NK-92 (cell line): Measurements from ENCODE around the gene BOC.
"Not testable (repeated sequence)": the region's sequence is repeated elsewhere in the genome, so short reads cannot be mapped to it uniquely, and the experiment has no call there.

Experiments used
- DNase-seq: peaks from one replicate; lab custom pipeline; 2025; ENCODE audit not compliant: unreplicated experiment; lab: John Stamatoyannopoulos, UW

The BOC gene, protein sequence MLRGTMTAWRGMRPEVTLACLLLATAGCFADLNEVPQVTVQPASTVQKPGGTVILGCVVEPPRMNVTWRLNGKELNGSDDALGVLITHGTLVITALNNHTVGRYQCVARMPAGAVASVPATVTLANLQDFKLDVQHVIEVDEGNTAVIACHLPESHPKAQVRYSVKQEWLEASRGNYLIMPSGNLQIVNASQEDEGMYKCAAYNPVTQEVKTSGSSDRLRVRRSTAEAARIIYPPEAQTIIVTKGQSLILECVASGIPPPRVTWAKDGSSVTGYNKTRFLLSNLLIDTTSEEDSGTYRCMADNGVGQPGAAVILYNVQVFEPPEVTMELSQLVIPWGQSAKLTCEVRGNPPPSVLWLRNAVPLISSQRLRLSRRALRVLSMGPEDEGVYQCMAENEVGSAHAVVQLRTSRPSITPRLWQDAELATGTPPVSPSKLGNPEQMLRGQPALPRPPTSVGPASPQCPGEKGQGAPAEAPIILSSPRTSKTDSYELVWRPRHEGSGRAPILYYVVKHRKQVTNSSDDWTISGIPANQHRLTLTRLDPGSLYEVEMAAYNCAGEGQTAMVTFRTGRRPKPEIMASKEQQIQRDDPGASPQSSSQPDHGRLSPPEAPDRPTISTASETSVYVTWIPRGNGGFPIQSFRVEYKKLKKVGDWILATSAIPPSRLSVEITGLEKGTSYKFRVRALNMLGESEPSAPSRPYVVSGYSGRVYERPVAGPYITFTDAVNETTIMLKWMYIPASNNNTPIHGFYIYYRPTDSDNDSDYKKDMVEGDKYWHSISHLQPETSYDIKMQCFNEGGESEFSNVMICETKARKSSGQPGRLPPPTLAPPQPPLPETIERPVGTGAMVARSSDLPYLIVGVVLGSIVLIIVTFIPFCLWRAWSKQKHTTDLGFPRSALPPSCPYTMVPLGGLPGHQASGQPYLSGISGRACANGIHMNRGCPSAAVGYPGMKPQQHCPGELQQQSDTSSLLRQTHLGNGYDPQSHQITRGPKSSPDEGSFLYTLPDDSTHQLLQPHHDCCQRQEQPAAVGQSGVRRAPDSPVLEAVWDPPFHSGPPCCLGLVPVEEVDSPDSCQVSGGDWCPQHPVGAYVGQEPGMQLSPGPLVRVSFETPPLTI

GRCh38 chr3:113211330-113212149, at the start of gene BOC:
Gene BOC, plus strand, starts transcription at chr3:113211557. Its CDS starts 38,246 bp downstream, at chr3:113249803.
- DNase-seq = no peak

- no peak for DNase-seq
Measured at GRCh38 chr3:113161661-113162060, 49.7 kb upstream of the BOC start.

DNA sequence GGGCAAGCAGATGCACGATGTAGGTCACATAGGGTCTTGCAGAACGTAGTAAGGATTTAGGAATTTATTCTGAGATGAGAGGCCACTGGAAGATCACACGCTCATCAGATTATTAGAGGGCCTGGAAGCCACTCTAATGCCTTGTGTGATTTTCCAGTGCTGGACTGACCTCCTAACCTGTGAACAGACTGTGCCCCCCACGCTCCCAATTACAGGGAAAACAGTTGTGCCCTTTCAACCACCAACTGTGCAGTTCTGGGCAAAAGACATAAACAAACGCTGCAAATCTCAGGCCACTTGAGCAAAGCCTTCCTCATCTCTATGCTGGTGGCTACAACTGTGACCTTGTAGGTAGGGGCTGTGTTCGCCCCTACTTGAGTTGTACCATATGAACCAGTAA, 48.2 kb upstream of the BOC start:
- DNase-seq = no peak

DNA sequence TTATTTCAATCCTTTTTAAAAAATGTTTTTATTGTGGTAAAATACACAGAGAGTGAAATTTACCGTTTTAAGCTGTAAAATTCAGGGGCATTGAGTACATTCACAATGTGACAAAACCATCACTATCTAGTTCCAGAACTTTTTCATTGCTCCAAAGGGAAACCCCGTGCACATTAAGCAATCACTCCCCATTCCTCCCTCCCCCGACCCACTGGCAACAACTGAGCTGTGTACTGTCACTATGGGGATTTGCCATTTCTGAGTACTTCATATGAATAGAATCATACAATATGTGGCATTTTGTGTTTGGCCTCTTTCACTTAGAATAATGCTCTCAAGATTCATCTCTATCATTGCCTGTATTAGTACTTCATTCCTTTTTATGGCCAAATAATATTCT, 45.5 kb upstream of the BOC start:
- DNase-seq = no peak

GRCh38 chr3:113166357-113166718, 45.0 kb upstream of the BOC start:
- no peak for DNase-seq

- DNase-seq = no peak
Measured at GRCh38 chr3:113166719-113167492, 44.5 kb upstream of the BOC start.

DNA sequence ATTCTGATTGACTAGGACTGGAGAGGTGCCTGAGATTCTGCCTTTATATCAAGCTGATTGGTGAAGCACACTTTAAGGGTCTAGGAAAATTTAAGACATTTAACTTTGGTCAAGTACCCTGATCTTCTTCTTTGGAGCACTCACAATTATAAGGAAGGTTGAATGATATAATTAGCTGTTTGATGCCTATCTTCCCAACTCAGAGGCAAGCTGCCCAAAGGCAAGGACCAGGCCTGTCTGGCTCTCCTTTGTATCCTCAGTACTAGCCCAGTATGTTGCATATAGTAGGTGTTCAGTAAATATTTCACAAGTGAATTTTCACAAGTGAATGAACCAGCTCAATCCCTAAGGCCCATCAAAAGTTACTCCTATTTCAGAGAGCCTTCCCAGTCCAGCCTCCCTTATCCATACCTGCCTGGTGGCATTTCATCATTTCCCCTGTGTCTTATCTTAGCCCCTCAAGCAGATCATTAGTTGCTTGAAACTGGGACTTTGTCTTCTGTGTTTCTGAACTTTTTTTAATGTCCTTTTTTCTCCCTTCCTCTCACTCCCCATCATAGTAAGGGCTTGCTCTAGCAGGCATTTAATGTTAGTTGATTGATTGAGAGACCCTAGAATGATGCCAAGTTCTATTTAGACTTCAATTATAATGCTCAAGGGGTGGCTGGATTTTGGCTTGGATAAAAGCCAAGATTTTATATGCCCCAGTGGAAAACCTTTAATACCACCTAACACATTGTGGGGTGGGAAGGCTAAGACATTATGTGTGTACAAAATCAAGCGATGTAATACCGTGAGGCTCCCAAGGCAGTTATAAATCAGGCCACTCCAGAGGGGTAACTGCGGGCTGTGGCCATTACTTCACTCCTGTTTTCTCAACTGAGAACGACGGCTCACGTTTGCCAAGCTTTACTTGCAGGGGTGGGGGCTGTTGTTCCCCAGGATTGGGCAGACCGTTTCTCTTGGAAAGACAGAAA, 43.2 kb upstream of the BOC start:
- no peak for DNase-seq

DNA sequence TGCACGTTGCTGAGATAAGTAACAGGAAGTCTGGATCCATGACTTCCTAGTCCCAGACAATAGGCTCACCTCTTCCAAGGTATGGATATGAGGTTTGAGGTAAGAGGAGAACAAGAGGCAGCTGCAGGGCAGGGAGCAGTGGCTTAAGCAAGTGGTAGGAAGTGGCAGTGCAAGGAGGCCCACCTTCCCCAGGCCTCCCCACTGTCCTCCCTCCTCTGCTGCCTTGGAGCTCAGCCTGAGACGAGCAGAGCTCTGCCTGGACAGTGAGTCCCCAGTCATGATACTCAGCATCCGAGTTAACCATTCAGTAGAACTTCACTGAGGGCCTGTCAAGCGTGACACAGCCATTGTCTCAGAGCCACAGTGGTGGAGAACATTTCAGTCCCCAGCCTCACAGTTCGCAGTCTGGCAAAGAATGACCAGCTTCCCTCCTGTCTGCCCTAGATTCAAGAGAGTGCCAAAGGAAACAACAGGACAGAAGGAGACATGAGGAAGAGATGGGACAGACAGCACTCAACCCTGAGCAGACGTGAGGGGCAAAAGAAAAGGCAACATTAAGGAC, 41.4 kb upstream of the BOC start:
- no peak for DNase-seq

- DNase-seq = no peak
Measured at GRCh38 chr3:113170771-113171170, 40.6 kb upstream of the BOC start.

DNA sequence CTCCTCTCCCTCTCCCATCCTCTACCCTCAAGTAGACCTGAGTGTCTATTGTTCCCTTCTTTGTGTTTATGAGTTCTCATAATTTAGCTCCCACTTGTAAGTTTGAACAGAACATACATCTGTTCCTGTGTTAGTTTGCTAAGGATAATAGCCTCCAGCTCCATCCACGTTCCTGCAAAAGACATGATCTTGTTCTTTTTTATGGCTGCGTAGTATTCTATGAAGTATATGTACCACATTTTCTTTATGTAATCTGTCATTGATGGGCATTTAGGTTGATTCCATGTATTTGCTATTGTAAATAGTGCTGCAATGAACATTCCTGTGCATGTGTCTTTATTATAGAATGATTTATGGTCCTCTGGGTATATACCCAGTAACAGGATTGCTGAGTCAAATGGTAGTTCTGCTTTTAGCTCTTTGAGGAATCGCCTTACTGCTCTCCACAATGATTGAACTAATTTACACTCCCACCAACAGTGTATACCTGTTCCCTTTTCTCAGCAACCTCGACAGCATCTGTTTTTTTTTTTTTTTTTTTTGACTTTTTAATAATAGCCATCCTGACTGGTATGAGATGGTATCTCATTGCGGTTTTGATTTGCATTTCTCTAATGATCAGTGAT, 39.6 kb upstream of the BOC start:
- DNase-seq = not testable (repeated sequence)

GRCh38 chr3:113173102-113173501, 38.3 kb upstream of the BOC start:
- DNase-seq = no peak

DNA sequence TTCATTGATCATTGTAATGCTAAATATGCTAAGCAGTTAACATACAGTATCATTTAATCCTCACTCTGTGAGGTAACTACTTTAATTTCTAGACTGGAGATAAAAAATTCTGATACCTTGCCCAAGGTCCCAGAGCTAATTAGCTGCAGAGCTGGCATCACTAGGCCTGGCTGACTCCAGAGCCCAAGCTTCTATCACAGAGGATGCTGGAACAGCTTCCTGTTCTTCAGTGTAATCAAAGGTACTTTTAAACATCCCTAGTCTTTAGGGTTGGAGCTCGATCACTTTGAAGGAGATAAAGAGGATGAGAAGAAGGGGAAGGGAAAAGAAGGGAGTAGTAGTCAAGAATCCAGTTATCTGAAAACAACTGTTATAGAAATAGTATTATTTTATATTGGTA, 37.1 kb upstream of the BOC start:
- DNase-seq = no peak

DNA sequence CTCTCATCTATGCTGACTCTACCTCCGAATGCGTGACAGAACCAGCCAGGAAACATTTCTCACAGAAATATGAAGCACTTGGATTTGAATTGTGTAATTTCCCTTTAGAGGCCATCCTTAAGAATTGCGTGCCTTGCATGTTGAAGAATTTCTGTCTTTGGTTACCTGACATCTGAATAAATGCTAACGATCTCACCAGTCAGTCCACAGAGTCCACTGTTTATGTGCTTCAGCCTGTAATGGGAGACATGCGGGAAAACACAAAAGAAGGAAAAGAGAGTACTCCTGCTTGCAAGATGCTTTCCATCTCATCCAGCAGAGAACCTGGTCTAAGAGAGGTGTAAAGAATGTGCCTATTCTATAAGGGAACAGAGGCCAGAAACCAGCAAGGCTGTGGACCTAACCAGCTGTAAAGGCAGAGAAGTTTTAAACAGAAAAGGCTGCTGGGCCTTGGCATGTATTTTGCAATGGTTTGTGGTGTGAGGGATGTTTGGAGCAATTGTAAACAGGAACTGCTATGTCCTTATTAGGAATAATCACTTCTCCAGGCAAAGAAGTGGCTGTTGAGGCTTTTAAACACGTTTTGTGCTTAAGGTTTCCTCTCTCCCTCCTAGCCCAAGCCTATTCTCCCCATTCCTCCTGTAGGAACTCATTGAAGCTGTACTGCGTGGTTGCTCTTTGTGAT, 36.4 kb upstream of the BOC start:
- DNase-seq = no peak

- DNase-seq = no peak
Measured at GRCh38 chr3:113177526-113177925, 33.8 kb upstream of the BOC start.

- no peak for DNase-seq
Measured at GRCh38 chr3:113179235-113179824, 32.0 kb upstream of the BOC start.

DNA sequence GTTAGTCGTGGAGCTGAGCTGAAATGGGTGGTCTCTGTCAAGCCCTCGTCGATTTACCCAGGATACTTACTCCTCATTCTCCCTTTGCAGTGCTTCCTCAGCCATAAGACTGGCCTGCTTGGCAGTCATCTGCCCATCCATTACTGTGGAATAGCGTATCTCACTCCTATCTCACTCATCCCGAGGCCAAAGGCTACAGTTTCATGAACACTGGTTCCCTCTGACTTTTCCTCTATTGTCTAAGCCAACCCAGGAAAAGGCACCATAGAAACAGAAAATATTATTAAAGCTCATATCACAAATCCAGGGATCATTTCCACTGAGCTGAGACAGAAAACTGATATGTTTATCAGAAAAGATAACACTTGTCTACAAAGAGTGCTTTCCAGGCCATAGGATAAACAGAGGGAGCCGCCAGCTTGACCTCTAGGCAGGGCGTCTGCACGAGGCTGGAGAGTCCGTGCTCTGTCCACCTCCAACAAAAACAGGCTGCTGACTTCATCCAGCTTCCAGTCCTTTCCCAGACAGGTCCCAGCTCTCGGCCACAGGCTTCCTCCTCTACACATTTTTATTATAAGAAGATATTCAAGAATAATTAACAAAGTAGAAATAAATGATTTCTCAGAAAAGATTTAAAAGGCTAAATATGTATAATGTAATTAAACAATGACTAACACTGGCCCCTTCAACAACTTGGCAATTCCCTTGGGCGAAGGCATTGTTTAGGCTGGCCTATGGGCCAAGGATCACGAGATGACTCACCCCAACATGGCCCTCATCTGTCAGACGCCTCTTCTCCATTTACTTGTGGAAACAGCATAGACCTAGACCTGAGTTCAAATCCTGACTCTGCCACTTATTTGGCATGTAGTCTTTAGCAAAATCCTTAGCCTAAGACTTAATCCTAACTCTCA, 27.4 kb upstream of the BOC start:
- DNase-seq = no peak
